SH-SY5Y (cell line): ENCODE results near the gene PRRT2.

ENCODE experiments used
- GATA2 ChIP-seq: IDR thresholded peaks from 2 replicates; pipeline ENCODE4 v1.6.1; 2011; ENCODE audit warnings: mild to moderate bottlenecking, low read depth, low read length
- GATA3 ChIP-seq: IDR thresholded peaks from 2 replicates; pipeline ENCODE4 v1.6.1; 2011; ENCODE audit warnings: low read depth, mild to moderate bottlenecking, low read length, moderate library complexity

The PRRT2 gene

DNA sequence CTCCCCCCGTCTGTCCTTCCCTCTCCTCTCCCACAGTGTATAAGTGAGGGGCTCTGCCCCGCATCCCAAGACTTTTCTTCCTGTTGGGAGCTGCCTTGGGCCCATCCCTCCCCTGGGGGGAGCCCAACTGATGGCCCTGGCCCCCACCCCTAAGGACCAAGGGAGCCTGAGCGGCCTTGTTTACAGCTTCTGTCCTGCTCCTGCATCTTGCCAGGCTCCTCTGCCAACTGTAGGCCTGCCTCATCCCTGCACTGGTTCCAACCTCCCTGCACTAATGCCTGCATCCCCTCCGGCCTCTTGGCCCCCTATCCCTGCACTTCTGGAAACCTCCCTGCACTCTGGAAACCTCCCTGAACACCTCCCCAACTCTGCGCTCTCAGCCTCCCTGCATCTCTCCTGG is 2.6 kb downstream of the PRRT2 start:
- TF ChIP-seq GATA2 = no peak
- TF ChIP-seq GATA3 = no peak

DNA sequence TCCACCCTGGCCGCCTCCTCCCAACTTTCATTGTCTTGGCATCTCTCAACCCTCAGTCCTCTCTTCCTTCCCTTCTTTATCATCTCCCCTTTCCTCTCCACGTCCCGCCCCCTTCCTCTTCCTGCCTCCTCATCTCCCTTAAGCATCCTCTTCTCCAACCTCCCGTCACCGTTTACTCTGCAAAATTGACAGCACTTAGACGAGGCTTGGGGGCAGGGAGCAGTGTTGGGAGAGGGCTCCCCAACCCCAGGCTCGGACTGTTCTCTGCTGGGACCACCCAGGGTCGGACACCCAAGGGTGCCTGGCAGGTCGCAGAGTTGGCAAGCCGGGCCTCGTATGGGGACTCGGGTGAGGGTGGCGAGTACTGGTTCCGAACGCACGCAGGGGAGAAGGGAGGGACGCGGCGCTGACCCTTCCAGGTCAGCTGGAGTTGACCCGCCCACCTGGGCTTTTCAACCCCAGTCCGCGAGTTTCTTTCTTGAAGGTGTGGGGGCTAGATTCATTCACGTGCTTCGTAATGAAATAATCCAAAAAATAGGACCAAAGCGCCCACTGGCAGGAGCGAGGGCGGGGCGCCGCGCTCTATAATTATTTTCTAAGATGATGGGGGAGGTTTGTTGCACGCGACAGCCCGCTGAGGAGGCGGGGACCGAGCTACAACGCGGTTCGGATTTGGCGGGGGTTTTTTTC is 3.2 kb downstream of the PRRT2 start:
- TF ChIP-seq GATA3 (no peak), GATA2 (no peak)

DNA sequence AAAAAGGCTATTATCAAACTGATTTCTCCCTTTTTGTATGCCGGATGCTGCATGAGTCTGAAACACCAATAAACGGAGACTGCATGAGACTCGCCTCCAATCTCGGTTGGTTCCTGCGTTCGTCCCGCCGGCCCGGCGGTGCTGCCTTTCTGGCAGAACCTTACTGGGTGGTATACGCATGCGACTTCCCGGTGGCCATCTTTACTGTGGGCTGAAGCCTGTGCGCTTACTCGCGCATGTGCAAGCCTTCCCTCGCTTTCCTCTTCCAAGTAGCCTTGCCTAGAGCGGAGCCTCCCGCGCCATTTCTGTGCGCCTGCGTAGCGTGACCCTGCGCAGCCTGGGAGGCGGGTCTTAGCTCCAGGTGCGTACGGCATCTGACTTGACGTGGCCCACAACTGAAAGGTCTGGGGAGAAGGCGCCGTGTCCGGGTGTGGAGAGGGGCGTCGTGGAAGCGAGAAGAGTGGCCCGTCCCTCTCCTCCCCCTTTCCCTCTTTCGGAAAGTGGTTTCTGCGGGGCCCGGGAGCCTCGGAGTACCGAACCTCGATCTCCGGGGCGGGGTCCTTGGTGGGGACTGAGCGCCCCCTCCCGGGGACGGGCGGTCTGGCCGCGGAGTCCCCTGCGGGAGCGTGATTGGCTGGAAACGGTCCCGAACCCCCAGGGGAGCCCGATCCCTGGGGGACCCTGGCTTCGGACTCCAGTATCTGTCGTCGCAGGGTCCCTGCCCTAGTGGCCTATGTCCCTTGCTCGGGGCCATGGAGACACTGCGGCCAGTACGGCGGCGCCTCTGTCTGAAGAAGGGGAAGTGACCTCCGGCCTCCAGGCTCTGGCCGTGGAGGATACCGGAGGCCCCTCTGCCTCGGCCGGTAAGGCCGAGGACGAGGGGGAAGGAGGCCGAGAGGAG is 4.0 kb downstream of the PRRT2 start, which contains the start of gene PAGR1:
Gene PAGR1, plus strand, starts transcription at position 360 of the 901 bp plus-strand sequence. Its CDS starts 374 bp downstream, at position 734.
- TF ChIP-seq GATA2 (no peak), GATA3 (no peak)

DNA sequence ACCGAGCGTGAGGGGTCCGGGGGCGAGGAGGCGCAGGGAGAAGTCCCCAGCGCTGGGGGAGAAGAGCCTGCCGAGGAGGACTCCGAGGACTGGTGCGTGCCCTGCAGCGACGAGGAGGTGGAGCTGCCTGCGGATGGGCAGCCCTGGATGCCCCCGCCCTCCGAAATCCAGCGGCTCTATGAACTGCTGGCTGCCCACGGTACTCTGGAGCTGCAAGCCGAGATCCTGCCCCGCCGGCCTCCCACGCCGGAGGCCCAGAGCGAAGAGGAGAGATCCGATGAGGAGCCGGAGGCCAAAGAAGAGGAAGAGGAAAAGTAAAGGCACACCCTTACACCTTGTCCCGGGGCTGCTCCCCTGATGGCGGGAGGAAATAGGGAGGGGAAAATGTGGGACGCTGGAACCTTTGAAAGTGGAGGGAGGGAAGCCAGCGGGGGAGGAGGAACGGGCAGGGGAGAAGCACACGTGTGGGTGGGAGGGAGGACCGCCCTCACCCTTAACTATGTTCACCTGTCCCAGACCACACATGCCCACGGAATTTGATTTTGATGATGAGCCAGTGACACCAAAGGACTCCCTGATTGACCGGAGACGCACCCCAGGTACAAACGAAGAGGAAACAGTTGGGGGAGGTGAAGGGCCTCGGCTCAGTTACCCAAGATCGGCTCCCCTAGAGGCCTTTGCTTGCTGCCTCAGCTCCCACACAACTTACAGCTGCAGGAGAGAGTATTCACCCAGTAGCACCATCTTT is 4.9 kb downstream of the PRRT2 start:
- TF ChIP-seq GATA2 = no peak
- TF ChIP-seq GATA3 = no peak

DNA sequence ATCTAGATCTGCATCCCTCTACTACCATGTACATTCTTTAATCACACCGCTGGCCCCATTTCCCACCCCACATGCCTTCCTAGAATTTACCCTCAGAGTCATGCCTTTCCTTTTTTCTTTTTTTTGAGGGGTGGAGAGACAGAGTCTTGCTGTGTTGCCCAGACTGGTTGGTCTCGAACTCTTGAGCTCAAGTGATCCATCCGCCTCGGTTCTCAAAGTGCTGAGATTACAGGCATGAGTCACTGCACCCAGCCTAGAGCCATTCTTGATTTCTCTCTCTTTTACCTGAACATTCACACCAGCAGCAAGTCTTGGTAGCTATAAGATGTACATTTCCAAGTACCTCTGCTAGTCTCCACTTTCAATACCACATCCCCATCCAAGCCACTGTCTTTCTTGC is 6.1 kb downstream of the PRRT2 start:
- TF ChIP-seq GATA3 (no peak), GATA2 (no peak)

DNA sequence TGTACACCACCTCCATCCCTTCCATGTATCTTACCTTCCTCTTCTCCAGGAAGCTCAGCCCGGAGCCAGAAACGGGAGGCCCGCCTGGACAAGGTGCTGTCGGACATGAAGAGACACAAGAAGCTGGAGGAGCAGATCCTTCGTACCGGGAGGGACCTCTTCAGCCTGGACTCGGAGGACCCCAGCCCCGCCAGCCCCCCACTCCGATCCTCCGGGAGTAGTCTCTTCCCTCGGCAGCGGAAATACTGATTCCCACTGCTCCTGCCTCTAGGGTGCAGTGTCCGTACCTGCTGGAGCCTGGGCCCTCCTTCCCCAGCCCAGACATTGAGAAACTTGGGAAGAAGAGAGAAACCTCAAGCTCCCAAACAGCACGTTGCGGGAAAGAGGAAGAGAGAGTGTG is 7.5 kb downstream of the PRRT2 start:
- TF ChIP-seq GATA2 (no peak), GATA3 (no peak)

DNA sequence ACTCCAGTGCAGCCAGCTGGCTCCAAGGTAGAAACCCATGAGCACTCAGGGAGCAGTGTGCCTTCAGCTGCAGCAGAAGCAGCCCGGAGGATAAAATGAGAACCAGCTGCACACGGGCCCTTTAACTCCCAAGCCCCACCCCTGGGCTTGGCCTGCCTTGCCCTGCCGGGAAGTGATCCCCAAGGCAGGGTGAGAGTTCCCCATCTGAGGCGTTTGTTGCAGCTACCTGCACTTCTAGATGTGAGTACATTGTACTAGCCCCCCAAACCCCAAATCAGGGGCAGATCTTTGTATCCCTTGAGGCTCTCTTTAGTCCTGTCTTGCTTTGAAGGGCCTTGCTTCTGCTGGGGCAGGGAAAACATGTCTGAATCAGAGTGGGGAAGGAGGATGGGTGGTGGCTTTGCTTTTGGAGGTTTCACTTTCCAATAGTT is 8.3 kb downstream of the PRRT2 start, which contains the start of gene MVP:
Gene MVP, plus strand, starts transcription at position 192 of the 431 bp plus-strand sequence. CDS start 10,088 bp downstream, outside the sequence.
- TF ChIP-seq GATA2 (no peak), GATA3 (no peak)

DNA sequence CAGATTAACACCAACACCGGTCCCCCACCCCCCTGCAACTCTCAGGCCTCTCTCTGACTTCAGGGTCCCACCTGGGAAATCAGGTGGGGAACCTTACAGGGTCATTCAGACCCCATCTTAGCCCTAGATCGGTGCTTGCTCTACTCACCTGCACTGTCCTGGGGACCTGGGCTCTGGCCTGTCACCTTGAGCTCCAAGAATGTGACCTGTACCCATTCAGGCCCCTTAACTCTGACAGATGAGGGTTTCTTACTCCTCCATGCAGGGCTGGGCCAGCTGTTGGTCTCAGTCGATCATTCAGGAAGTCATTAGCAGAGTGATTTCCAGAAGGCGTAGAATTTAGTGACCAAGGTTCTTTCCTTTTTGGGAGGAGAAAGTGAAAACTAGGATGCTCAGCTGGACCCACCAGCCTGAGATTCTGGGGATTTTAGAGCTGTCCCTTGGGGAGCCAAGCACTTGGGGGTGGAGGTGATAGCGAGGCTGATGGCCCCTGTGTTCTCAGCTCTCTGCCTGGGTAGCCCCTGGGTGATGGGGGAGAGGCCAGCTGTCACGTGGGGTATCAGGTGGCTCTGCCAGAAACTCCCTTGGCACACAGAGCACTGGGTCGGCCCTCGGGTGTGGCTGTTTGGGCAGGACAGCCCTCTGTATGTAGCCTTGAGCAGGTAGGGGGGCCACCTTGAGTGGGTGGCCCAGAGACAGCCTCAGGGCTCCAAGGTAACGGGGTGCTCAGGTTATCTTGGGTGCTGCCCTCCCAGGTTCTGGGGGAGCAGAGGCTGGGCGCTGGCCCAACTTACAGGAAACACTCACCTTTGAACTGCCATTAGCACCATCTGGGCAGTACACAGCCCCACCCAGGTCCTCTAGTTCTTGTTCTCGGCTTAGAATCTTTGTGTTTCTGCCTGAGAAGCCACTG is 9.0 kb downstream of the PRRT2 start:
- TF ChIP-seq GATA2 (no peak), GATA3 (no peak)

DNA sequence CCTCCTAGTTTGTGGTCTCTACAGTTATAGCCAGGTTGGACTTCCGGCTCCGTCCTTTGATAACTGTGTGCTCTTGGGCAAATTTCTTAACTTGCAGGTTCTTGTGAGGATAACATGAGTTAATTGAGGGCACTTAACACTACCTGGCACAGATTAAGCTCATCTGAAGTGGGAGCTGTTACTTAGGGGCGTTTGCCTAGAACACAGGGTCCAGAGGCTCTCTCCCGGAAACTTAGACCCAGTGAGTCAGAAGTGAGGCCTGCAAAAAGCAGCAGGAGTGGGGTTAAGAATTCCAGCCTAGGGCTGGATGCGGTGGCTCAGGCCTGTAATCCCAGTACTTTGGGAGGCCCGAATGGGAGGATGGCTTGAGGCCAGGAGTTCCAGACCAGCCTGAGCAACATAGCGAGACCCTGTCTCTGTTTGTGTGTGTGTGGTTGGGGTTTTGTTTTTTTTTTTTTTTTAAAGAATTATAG is 9.7 kb downstream of the PRRT2 start:
- no peak for TF ChIP-seq GATA3
- no peak for TF ChIP-seq GATA2

DNA sequence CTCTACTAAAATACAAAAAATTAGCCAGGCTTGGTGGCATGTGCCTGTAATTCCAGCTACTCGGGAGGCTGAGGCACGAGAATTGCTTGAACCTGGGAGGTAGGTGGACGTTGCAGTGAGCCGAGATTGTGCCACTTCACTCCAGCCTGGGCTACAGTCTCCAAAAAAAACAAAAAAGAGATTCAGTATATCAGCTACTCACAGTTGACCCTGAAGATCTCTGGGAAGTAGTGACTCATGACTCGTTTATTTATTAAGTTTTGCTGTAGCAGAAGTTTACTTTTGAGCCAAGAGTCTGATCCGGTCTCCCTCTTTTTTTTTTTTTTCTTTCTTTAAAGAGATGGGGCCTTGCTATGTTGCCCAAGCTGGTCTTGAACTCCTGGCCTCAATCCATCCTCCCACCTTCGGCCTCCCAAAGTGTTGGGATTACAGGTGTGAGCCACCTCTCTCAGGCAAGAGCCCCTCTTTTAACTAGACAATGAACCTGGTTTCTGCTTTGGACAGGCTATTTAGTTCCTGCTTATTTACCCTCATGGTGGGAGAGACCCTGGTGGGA is 12.7 kb downstream of the PRRT2 start:
- no peak for TF ChIP-seq GATA2
- TF ChIP-seq GATA3 = no peak

DNA sequence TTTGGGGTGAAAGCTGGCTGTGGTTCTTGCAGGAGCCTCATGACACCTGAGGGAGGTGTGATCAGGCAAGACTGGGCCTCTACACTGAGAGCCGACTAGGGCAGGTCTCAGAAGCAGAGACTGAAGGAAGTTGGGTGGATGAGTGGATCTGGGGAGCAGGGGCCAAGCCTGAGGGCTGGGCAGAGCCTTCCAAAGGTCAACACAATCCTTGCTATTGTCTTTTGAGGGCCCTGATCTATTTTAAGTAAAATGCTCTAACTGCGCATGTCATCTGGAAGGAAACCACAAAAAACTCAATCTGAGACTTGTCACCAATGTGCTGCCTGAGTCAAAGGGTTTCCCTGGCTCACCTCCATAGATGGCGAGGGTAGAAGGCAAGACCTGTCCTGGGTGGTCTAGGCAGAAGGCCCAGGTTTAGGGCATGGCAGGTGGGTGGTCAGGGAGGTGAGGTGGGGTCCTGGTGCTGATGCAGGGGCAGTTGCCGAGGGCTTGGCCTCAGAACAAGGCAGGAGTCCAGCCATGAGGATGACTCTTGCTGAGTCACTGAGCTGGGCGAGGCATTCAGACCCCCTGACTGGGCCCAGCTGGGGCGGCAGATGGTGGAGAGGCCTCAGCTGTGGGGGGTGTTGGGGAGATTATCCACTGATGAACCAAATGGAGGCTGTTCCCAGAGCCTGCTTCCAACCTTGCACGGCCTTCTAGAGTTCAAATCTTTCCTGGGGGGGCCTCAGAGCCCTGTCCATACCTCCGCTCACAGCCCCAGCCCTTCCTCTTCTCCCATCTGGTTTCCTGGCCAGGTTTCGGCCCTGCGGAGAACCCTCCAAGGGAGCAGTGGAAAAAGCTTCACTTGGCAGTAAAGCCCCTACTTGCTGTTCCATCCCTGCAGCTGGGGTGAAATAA is 13.4 kb downstream of the PRRT2 start:
- TF ChIP-seq GATA3 (no peak), GATA2 (no peak)

DNA sequence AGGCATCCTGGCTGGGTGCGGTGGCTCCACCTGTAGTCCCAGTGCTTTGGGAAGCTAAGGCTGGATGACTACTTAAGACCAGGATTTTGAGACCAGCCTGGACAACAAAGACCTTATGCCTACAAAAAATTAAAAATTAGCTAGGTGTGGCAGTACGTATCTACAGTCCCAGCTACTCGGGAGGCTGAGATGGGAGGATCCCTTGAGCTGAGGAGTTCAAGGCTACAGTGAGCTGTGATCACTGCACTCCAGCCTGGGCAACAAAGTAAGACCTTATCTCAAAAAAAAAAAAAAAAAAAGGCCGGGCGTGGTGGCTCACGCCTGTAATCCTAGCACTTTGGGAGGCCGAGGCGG is 14.3 kb downstream of the PRRT2 start:
- TF ChIP-seq GATA2 (no peak), GATA3 (no peak)
